IMR-90 (cell line): ENCODE data around the gene PCGF2. TPM values are rescaled to one million over a fixed set of nuclear protein-coding genes. Genes with fewer than 3 reads are reported as not detected.

Experiments
- ATAC-seq: fragments of 200-7000 bp; cut with Tn5 transposase; 2 replicates; pipeline ENCODE4 v1.9.1; 2020; ENCODE audit warnings: low read depth, mild to moderate bottlenecking, moderate library complexity
- BruUV-seq: library from RNA; stranded (reverse); fragments of 400-500 nt; replicated peaks from 2 replicates; lab custom pipeline; 2021; lab: Mats Ljungman, UMichigan
- CTCF ChIA-PET: fragments of 300-600 bp; formaldehyde crosslinking; extraction: SDS; loops from one replicate; lab custom pipeline; 2021; ENCODE audit warnings: antibody characterized with exemption; lab: Yijun Ruan, JAX
- POLR2A ChIA-PET: fragments of 300-600 bp; sonication (Branson Sonifier 250); formaldehyde crosslinking; loops from one replicate; lab custom pipeline; 2022; ENCODE audit warnings: antibody characterized with exemption; ENCODE audit not compliant: unreplicated experiment; lab: Charles Lee
- DNase-seq: peaks from one replicate; pipeline ENCODE4 v3.0.0; 2013
- H2AFZ ChIP-seq: replicated peaks from 2 replicates; pipeline ENCODE3; 2013; ENCODE audit warnings: low read length, mild to moderate bottlenecking; ENCODE audit not compliant: poor library complexity
- H2AK5ac ChIP-seq: 2 replicates; pipeline ENCODE4 v1.6.1; 2013; ENCODE audit warnings: low read depth, low read length, inconsistent platforms
- H2AK9ac ChIP-seq: replicated peaks from 2 replicates; pipeline ENCODE3; 2013; ENCODE audit warnings: mild to moderate bottlenecking, low read depth, low read length, moderate library complexity; ENCODE audit not compliant: poor library complexity
- H2BK120ac ChIP-seq: 2 replicates; pipeline ENCODE4 v1.6.1; 2013; ENCODE audit warnings: low read depth, low read length, inconsistent platforms
- H2BK15ac ChIP-seq: 3 replicates; pipeline ENCODE4 v1.6.1; 2013; ENCODE audit warnings: low read depth, low read length, inconsistent platforms
- H2BK20ac ChIP-seq: 2 replicates; pipeline ENCODE4 v1.6.1; 2013; ENCODE audit warnings: low read depth, mild to moderate bottlenecking, inconsistent platforms, low read length, moderate library complexity
- H2BK5ac ChIP-seq: 2 replicates; pipeline ENCODE4 v1.6.1; 2013; ENCODE audit warnings: mild to moderate bottlenecking, low read depth, low read length, inconsistent platforms; ENCODE audit not compliant: poor library complexity, severe bottlenecking
- H3K14ac ChIP-seq: replicated peaks from 2 replicates; pipeline ENCODE4 v1.6.1; 2013; ENCODE audit warnings: low read depth, low read length, inconsistent platforms
- H3K18ac ChIP-seq: 2 replicates; pipeline ENCODE4 v1.6.1; 2013; ENCODE audit warnings: low read depth, low read length, control low read depth
- H3K23ac ChIP-seq: 2 replicates; pipeline ENCODE4 v1.6.1; 2013; ENCODE audit warnings: low read depth, low read length, inconsistent platforms
- H3K27ac ChIP-seq: 2 replicates; pipeline ENCODE4 v1.5.1; 2013; ENCODE audit warnings: mild to moderate bottlenecking, control low read depth, low read length; ENCODE audit not compliant: insufficient read depth
- H3K27me3 ChIP-seq: 2 replicates; pipeline ENCODE4 v1.6.1; 2013; ENCODE audit warnings: low read length; ENCODE audit not compliant: control insufficient read depth, insufficient read depth
- H3K36me3 ChIP-seq: 2 replicates; pipeline ENCODE4 v1.6.1; 2013; ENCODE audit warnings: low read length, mixed read lengths; ENCODE audit not compliant: control insufficient read depth, insufficient read depth
- H3K4ac ChIP-seq: 2 replicates; pipeline ENCODE4 v1.6.1; 2013; ENCODE audit warnings: low read depth, low read length, inconsistent platforms
- H3K4me1 ChIP-seq: 2 replicates; pipeline ENCODE4 v1.6.1; 2013; ENCODE audit warnings: low read length, mixed read lengths; ENCODE audit not compliant: control insufficient read depth, insufficient read depth
- H3K4me2 ChIP-seq: 2 replicates; pipeline ENCODE4 v1.6.1; 2013; ENCODE audit warnings: low read depth, mild to moderate bottlenecking, control low read depth, low read length, moderate library complexity
- H3K4me3 ChIP-seq: 2 replicates; pipeline ENCODE4 v1.5.1; 2013; ENCODE audit warnings: low read depth, mild to moderate bottlenecking, control low read depth, low read length, moderate library complexity; ENCODE audit not compliant: insufficient read depth
- H3K56ac ChIP-seq: 2 replicates; pipeline ENCODE4 v1.6.1; 2013; ENCODE audit warnings: low read length, inconsistent platforms; ENCODE audit not compliant: insufficient read depth; ENCODE audit errors: extremely low read depth
- H3K79me1 ChIP-seq, 2 experiments: 2 replicates each; pipeline ENCODE4 v1.6.1; 2013; ENCODE audit warnings: low read length in 2 of 2, inconsistent platforms in 1 of 2, low read depth in 1 of 2
- H3K9ac ChIP-seq: 2 replicates; pipeline ENCODE4 v1.6.1; 2013; ENCODE audit warnings: low read depth, low read length, control low read depth
- H3K9me1 ChIP-seq: 2 replicates; pipeline ENCODE4 v1.6.1; 2013; ENCODE audit warnings: low read length, inconsistent platforms; ENCODE audit not compliant: insufficient read depth
- H3K9me3 ChIP-seq: 2 replicates; pipeline ENCODE4 v1.6.1; 2013; ENCODE audit warnings: low read length; ENCODE audit not compliant: control insufficient read depth, insufficient read depth
- H4K20me1 ChIP-seq: 2 replicates; pipeline ENCODE4 v1.6.1; 2013; ENCODE audit warnings: low read length, inconsistent platforms; ENCODE audit not compliant: insufficient read depth
- H4K5ac ChIP-seq: 2 replicates; pipeline ENCODE4 v1.6.1; 2013; ENCODE audit warnings: mild to moderate bottlenecking, low read depth, low read length, control low read depth
- H4K8ac ChIP-seq, 2 experiments: 2 replicates each; pipeline ENCODE4 v1.6.1; 2013; ENCODE audit warnings: low read depth in 2 of 2, low read length in 2 of 2, control low read depth in 1 of 2, inconsistent platforms in 1 of 2
- H4K91ac ChIP-seq: 2 replicates; pipeline ENCODE4 v1.6.1; 2013; ENCODE audit warnings: low read depth, low read length, inconsistent platforms; ENCODE audit not compliant: insufficient read depth
- BHLHE40 ChIP-seq: fragments of 150-350 bp; IDR thresholded peaks from 2 replicates; pipeline ENCODE4 v1.6.1; 2016; ENCODE audit warnings: mild to moderate bottlenecking, low read depth, low read length
- CEBPB ChIP-seq: IDR thresholded peaks from 2 replicates; pipeline ENCODE4 v1.6.1; 2012; ENCODE audit warnings: low read depth, low read length, improper control_type of control experiment
- CHD1 ChIP-seq: IDR thresholded peaks from 2 replicates; pipeline ENCODE4 v1.6.1; 2012; ENCODE audit warnings: low read depth, low read length, improper control_type of control experiment
- FOS ChIP-seq: fragments of 150-350 bp; IDR thresholded peaks from 2 replicates; pipeline ENCODE4 v1.6.1; 2016; ENCODE audit warnings: low read depth, low read length
- MAFK ChIP-seq: IDR thresholded peaks from 2 replicates; pipeline ENCODE4 v1.6.1; 2012; ENCODE audit warnings: low read depth, low read length, improper control_type of control experiment
- MAZ ChIP-seq: IDR thresholded peaks from 2 replicates; pipeline ENCODE4 v1.6.1; 2012; ENCODE audit warnings: low read depth, mild to moderate bottlenecking, low read length, improper control_type of control experiment, moderate library complexity, borderline replicate concordance
- MXI1 ChIP-seq: IDR thresholded peaks from 2 replicates; pipeline ENCODE4 v1.6.1; 2012; ENCODE audit warnings: low read depth, mild to moderate bottlenecking, low read length, moderate library complexity, borderline replicate concordance
- NFE2L2 ChIP-seq: fragments of 150-350 bp; IDR thresholded peaks from 2 replicates; pipeline ENCODE4 v1.6.1; 2016; ENCODE audit warnings: low read depth, mild to moderate bottlenecking, low read length
- POLR2A ChIP-seq: IDR thresholded peaks from 2 replicates; pipeline ENCODE4 v1.6.1; 2012; ENCODE audit warnings: mild to moderate bottlenecking, low read depth, low read length
- RAD21 ChIP-seq: IDR thresholded peaks from 2 replicates; pipeline ENCODE4 v1.6.1; 2012; ENCODE audit warnings: low read length, improper control_type of control experiment
- RCOR1 ChIP-seq: IDR thresholded peaks from 2 replicates; pipeline ENCODE4 v1.6.1; 2012; ENCODE audit warnings: mild to moderate bottlenecking, low read length, improper control_type of control experiment; ENCODE audit not compliant: insufficient replicate concordance
- RFX5 ChIP-seq: IDR thresholded peaks from 2 replicates; pipeline ENCODE4 v1.8.0; 2012; ENCODE audit warnings: low read depth, mild to moderate bottlenecking, low read length, moderate library complexity
- SMC3 ChIP-seq: fragments of 150-350 bp; IDR thresholded peaks from 2 replicates; pipeline ENCODE4 v1.6.1; 2016; ENCODE audit warnings: low read depth, mild to moderate bottlenecking, antibody characterized with exemption, low read length, moderate library complexity
- WGBS, 2 experiments: methylation state at CpG; one replicate each; pipeline versions ENCODE4 v1.1.5 to v1.1.7; 2013; ENCODE audit warnings: missing lambda C conversion rate in 2 of 2; ENCODE audit not compliant: insufficient read length in 1 of 2; ENCODE audit errors: extremely low coverage in 2 of 2; 5-methylcytosine and 5-hydroxymethylcytosine counted together
- dilution Hi-C: fragments of 300-500 bp; cut with HindIII; formaldehyde crosslinking; loops from one replicate; pipeline ENCODE4 v1.14.3; 2018; ENCODE audit warnings: low sequenced_read_pairs; ENCODE audit not compliant: unreplicated experiment
- in situ Hi-C: fragments of 300-500 bp; cut with MboI; formaldehyde crosslinking; loops from 3 replicates; pipeline ENCODE4 v1.14.3; 2019; ENCODE audit warnings: low sequenced_read_pairs, inconsistent platforms, mixed read lengths
- intact Hi-C: fragments of 100-400 bp; cut with micrococcal nuclease; formaldehyde crosslinking; loops from 2 replicates; pipeline ENCODE4 v1.10.0; 2022
- polyA plus RNA-seq, 3 experiments: library from polyadenylated mRNA; depleted of rRNA; stranded (reverse); fragments of >200 nt; gene quantifications; 2 replicates each; pipeline ENCODE4 v1.2.3, GENCODE V29; 2012; ENCODE audit warnings: low replicate concordance in 1 of 3
- total RNA-seq: library from RNA; depleted of rRNA; stranded (reverse); fragments of >200 nt; gene quantifications from 2 replicates; pipeline ENCODE4 v1.2.3, GENCODE V29; 2012
- TF ChIP-seq, protein P1 (sequence below): fragments of 150-350 bp; IDR thresholded peaks from 2 replicates; pipeline ENCODE4 v1.6.1; 2016; ENCODE audit warnings: low read depth, mild to moderate bottlenecking, low read length, moderate library complexity, borderline replicate concordance
- TF ChIP-seq, protein P2 (sequence below): conservative IDR thresholded peaks from 2 replicates; pipeline ENCODE4 v1.5.1; 2012; ENCODE audit warnings: mild to moderate bottlenecking, low read depth, low read length, improper control_type of control experiment
- TF ChIP-seq, protein P3 (sequence below): fragments of 150-350 bp; IDR thresholded peaks from 2 replicates; pipeline ENCODE4 v1.6.1; 2017; ENCODE audit warnings: mild to moderate bottlenecking, antibody characterized with exemption, low read length, low read depth

PCGF2 gene
- total and polyA plus RNA-seq, 2 of the 4 experiments (the other 2 are of a cell fraction), result 1.1 to 18.2 TPM

DNA sequence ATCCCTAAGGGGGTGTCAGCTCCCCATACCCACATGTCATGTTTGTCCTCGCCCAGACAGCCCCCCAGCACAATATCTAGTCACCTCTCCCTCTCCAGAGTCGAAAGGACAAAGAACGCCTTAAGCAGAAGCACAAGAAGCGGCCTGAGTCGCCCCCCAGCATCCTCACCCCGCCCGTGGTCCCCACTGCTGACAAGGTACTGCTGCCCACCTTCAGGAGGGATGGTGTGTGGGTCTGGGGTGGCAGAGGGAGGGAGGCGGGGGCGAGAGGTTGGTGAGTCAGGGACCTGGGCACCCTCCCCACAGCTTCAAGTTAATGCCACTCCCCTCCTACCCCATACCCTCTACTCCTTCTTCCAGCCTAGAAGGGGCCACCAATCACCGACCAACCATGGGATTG is 35.5 kb downstream of the PCGF2 start:
- peaks cover 71% of the 10 kb centered on the region for H3K36me3 ChIP-seq
- CTCF ChIA-PET, result no interaction called here
- H4K20me1 ChIP-seq, result peaks cover 12% of the 10 kb centered on the region; the same call in 1 of the 2 replicates
- no peak overlapping the region for H3K4ac ChIP-seq
- no peak overlapping the region for H2BK20ac ChIP-seq
- no peak overlapping the region for H3K4me3 ChIP-seq
- H2BK120ac ChIP-seq, result no peak overlapping the region
- no peak overlapping the region for H3K14ac ChIP-seq
- ATAC-seq (no peak), DNase-seq (no peak)
- no peak overlapping the region for H2AK5ac ChIP-seq
- H3K56ac ChIP-seq, result no peak overlapping the region
- no CpG with 5 or more reads among the region's 10 CpGs for WGBS, 2 experiments
- intact Hi-C loops (no loop called here), dilution Hi-C loops (no loop called here), in situ Hi-C loops (no loop called here)
- H3K27me3 ChIP-seq, result no peaks in the 10 kb centered on the region
- H3K23ac ChIP-seq, result no peak overlapping the region
- no peak overlapping the region for H4K8ac ChIP-seq
- H3K4me2 ChIP-seq, result no peak overlapping the region
- no peaks in the 10 kb centered on the region for H3K9me1 ChIP-seq
- no peak overlapping the region for H4K91ac ChIP-seq
- no peaks in the 10 kb centered on the region for H3K9me3 ChIP-seq
- POLR2A ChIA-PET, result no interaction called here
- no peak overlapping the region for H4K5ac ChIP-seq
- no peak overlapping the region for H3K18ac ChIP-seq
- no peak overlapping the region for H2BK5ac ChIP-seq
- no TSS peak for BruUV-seq
- H3K79me1 ChIP-seq, result peaks cover 7 to 26% of the 10 kb centered on the region in 2 experiments; a peak in 3 of 4 replicates
- peak overlapping the region; percentile 15 for H2AFZ ChIP-seq
- H3K9ac ChIP-seq, result no peak overlapping the region
- no peak for TF ChIP-seq CEBPB
- TF ChIP-seq MAFK, result no peak
- no peak for TF ChIP-seq RAD21
- no peak for TF ChIP-seq NFE2L2
- no peak for TF ChIP-seq POLR2A
- TF ChIP-seq SMC3, result no peak
- TF ChIP-seq, protein P1, sequence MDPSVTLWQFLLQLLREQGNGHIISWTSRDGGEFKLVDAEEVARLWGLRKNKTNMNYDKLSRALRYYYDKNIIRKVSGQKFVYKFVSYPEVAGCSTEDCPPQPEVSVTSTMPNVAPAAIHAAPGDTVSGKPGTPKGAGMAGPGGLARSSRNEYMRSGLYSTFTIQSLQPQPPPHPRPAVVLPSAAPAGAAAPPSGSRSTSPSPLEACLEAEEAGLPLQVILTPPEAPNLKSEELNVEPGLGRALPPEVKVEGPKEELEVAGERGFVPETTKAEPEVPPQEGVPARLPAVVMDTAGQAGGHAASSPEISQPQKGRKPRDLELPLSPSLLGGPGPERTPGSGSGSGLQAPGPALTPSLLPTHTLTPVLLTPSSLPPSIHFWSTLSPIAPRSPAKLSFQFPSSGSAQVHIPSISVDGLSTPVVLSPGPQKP, result no peak
- TF ChIP-seq RFX5, result no peak
- no peak for TF ChIP-seq CHD1
- no peak for TF ChIP-seq RCOR1
- TF ChIP-seq, protein P2, sequence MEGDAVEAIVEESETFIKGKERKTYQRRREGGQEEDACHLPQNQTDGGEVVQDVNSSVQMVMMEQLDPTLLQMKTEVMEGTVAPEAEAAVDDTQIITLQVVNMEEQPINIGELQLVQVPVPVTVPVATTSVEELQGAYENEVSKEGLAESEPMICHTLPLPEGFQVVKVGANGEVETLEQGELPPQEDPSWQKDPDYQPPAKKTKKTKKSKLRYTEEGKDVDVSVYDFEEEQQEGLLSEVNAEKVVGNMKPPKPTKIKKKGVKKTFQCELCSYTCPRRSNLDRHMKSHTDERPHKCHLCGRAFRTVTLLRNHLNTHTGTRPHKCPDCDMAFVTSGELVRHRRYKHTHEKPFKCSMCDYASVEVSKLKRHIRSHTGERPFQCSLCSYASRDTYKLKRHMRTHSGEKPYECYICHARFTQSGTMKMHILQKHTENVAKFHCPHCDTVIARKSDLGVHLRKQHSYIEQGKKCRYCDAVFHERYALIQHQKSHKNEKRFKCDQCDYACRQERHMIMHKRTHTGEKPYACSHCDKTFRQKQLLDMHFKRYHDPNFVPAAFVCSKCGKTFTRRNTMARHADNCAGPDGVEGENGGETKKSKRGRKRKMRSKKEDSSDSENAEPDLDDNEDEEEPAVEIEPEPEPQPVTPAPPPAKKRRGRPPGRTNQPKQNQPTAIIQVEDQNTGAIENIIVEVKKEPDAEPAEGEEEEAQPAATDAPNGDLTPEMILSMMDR, result no peak
- no peak for TF ChIP-seq MXI1
- TF ChIP-seq, protein P3, sequence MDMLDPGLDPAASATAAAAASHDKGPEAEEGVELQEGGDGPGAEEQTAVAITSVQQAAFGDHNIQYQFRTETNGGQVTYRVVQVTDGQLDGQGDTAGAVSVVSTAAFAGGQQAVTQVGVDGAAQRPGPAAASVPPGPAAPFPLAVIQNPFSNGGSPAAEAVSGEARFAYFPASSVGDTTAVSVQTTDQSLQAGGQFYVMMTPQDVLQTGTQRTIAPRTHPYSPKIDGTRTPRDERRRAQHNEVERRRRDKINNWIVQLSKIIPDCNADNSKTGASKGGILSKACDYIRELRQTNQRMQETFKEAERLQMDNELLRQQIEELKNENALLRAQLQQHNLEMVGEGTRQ, result no peak
- no peak for TF ChIP-seq FOS
- no peak for TF ChIP-seq MAZ
- TF ChIP-seq BHLHE40, result no peak
- no peak overlapping the region for H2BK15ac ChIP-seq
- no peaks in the 10 kb centered on the region for H3K4me1 ChIP-seq
- H3K27ac ChIP-seq, result no peak overlapping the region
- H2AK9ac ChIP-seq, result no peak overlapping the region
